H1 (cell line): ENCODE data around the gene MOB3B. TPM values are rescaled to one million over a fixed set of nuclear protein-coding genes. Genes with fewer than 3 reads are reported as not detected.

Experiments
- CTCF ChIA-PET: fragments of 300-600 bp; sonication (Branson Sonifier 250); formaldehyde crosslinking; loops from one replicate; lab custom pipeline; 2021; ENCODE audit not compliant: partially characterized antibody; lab: Charles Lee
- POLR2A ChIA-PET: fragments of 300-600 bp; sonication (Branson Sonifier 250); formaldehyde crosslinking; loops from one replicate; lab custom pipeline; 2021; ENCODE audit warnings: inconsistent platforms; ENCODE audit not compliant: partially characterized antibody; lab: Charles Lee
- DNase-seq, 2 experiments: peaks; one replicate each; pipeline versions ENCODE4 v3.0.0 to v3.0.0-alpha.2; 2010 to 2022; ENCODE audit warnings: low spot score in 2 of 2, low read depth in 1 of 2, mixed read lengths in 1 of 2
- FAIRE-seq: peaks from 2 replicates; lab custom pipeline; 2011; peaks lifted over from hg19 to GRCh38; lab: Jason Lieb, UNC
- H2AFZ ChIP-seq: 2 replicates; pipeline ENCODE4 v1.8.1; 2012; ENCODE audit warnings: low read length, inconsistent platforms
- H2AK5ac ChIP-seq: 2 replicates; pipeline ENCODE4 v1.6.1; 2013; ENCODE audit warnings: low read depth, low read length
- H2BK120ac ChIP-seq: replicated peaks from 2 replicates; pipeline ENCODE3; 2013; ENCODE audit warnings: low read depth, low read length, inconsistent platforms
- H2BK12ac ChIP-seq: 2 replicates; pipeline ENCODE4 v1.6.1; 2013; ENCODE audit warnings: low read depth, low read length
- H2BK15ac ChIP-seq: 2 replicates; pipeline ENCODE4 v1.6.1; 2013; ENCODE audit warnings: low read length
- H2BK20ac ChIP-seq: 2 replicates; pipeline ENCODE4 v1.6.1; 2013; ENCODE audit warnings: low read length
- H2BK5ac ChIP-seq: 2 replicates; pipeline ENCODE4 v1.6.1; 2013; ENCODE audit warnings: low read depth, low read length
- H3K14ac ChIP-seq: 2 replicates; pipeline ENCODE4 v1.6.1; 2013; ENCODE audit warnings: inconsistent platforms; ENCODE audit not compliant: insufficient read length
- H3K18ac ChIP-seq: 2 replicates; pipeline ENCODE4 v1.6.1; 2013; ENCODE audit warnings: low read length; ENCODE audit errors: extremely low read depth
- H3K23ac ChIP-seq: 2 replicates; pipeline ENCODE4 v1.6.1; 2013; ENCODE audit warnings: inconsistent platforms; ENCODE audit not compliant: insufficient read length
- H3K23me2 ChIP-seq: 2 replicates; pipeline ENCODE4 v1.6.1; 2013; ENCODE audit warnings: low read depth, low read length
- H3K27ac ChIP-seq: 2 replicates; pipeline ENCODE4 v1.6.1; 2011; ENCODE audit warnings: low read depth, low read length, inconsistent platforms
- H3K27me3 ChIP-seq, 4 experiments: replicated peaks in 1 of 4; 1 replicate in 1 of 4; 2 replicates in 3 of 4; pipeline versions ENCODE4 v1.6.1 to v1.8.1; 2011 to 2013; ENCODE audit warnings: low read length in 3 of 4, mild to moderate bottlenecking in 3 of 4, inconsistent platforms in 2 of 4, mixed read lengths in 2 of 4, moderate library complexity in 1 of 4; ENCODE audit not compliant: control insufficient read depth in 3 of 4, insufficient read depth in 3 of 4; ENCODE audit errors: extremely low read depth in 1 of 4
- H3K36me3 ChIP-seq, 4 experiments: 2 replicates each; pipeline versions ENCODE4 v1.6.1 to v1.8.1; 2011 to 2013; ENCODE audit warnings: mild to moderate bottlenecking in 4 of 4, low read length in 3 of 4, moderate library complexity in 2 of 4, control low read depth in 1 of 4, inconsistent platforms in 1 of 4; ENCODE audit not compliant: insufficient read depth in 4 of 4, control insufficient read depth in 2 of 4
- H3K4ac ChIP-seq: replicated peaks from 2 replicates; pipeline ENCODE3; 2013; ENCODE audit warnings: low read length, low read depth, mixed read lengths, inconsistent platforms; ENCODE audit not compliant: insufficient read length
- H3K4me1 ChIP-seq, 4 experiments: replicated peaks in 1 of 4; 1 replicate in 1 of 4; 2 replicates in 3 of 4; pipeline versions ENCODE4 v1.6.1 to v1.8.1; 2011 to 2013; ENCODE audit warnings: low read length in 3 of 4, inconsistent platforms in 2 of 4, mixed read lengths in 1 of 4; ENCODE audit not compliant: insufficient read depth in 4 of 4, control insufficient read depth in 3 of 4
- H3K4me2 ChIP-seq, 2 experiments: 2 replicates each; pipeline versions ENCODE4 v1.6.1 to v1.8.1; 2011 to 2013; ENCODE audit warnings: low read depth in 2 of 2, low read length in 2 of 2, control low read depth in 1 of 2, inconsistent platforms in 1 of 2, mild to moderate bottlenecking in 1 of 2; ENCODE audit not compliant: insufficient read depth in 1 of 2
- H3K4me3 ChIP-seq, 4 experiments: fragments of 200-600, 300-600 bp in 1 of 4; sonication (generic), shearing (Covaris generic), sonication (Bioruptor Twin) in 1 of 4; 2 replicates each; pipeline versions ENCODE4 v1.5.1 to v1.8.1; 2011 to 2016; ENCODE audit warnings: low read length in 4 of 4, low read depth in 3 of 4, control low read depth in 2 of 4, inconsistent platforms in 2 of 4, mild to moderate bottlenecking in 2 of 4, mixed read lengths in 1 of 4, moderate library complexity in 1 of 4; ENCODE audit not compliant: insufficient read depth in 2 of 4; ENCODE audit errors: extremely low read depth in 1 of 4
- H3K56ac ChIP-seq: replicated peaks from 2 replicates; pipeline ENCODE3; 2013; ENCODE audit warnings: low read depth, mild to moderate bottlenecking, mixed read lengths, low read length, inconsistent platforms; ENCODE audit not compliant: insufficient read length
- H3K79me1 ChIP-seq: 2 replicates; pipeline ENCODE4 v1.6.1; 2013; ENCODE audit warnings: low read depth, low read length, control low read depth
- H3K79me2 ChIP-seq, 2 experiments: 2 replicates each; pipeline versions ENCODE4 v1.6.1 to v1.8.1; 2012 to 2013; ENCODE audit warnings: low read length in 2 of 2, mild to moderate bottlenecking in 2 of 2, inconsistent platforms in 1 of 2; ENCODE audit not compliant: insufficient read depth in 2 of 2, control insufficient read depth in 1 of 2
- H3K9ac ChIP-seq, 4 experiments: replicated peaks in 1 of 4; 1 replicate in 1 of 4; 2 replicates in 3 of 4; pipeline versions ENCODE4 v1.6.1 to v1.8.1; 2011 to 2013; ENCODE audit warnings: low read depth in 3 of 4, low read length in 3 of 4, control low read depth in 2 of 4, mild to moderate bottlenecking in 2 of 4, moderate library complexity in 2 of 4, inconsistent platforms in 1 of 4; ENCODE audit errors: extremely low read depth in 1 of 4
- H3K9me3 ChIP-seq, 2 experiments: 2 replicates each; pipeline versions ENCODE4 v1.6.1 to v1.8.1; 2012 to 2013; ENCODE audit warnings: mild to moderate bottlenecking in 2 of 2, moderate library complexity in 2 of 2, control low read depth in 1 of 2, inconsistent platforms in 1 of 2, low read depth in 1 of 2, low read length in 1 of 2, mixed read lengths in 1 of 2; ENCODE audit not compliant: insufficient read depth in 2 of 2
- H4K20me1 ChIP-seq, 2 experiments: replicated peaks in 1 of 2; 2 replicates each; pipeline versions ENCODE3 to v1.8.1; 2011 to 2013; ENCODE audit warnings: inconsistent platforms in 2 of 2, low read length in 2 of 2, mild to moderate bottlenecking in 1 of 2; ENCODE audit not compliant: insufficient read depth in 2 of 2, control insufficient read depth in 1 of 2
- H4K5ac ChIP-seq: 2 replicates; pipeline ENCODE4 v1.6.1; 2013; ENCODE audit warnings: low read length, low read depth, mixed read lengths, inconsistent platforms; ENCODE audit not compliant: insufficient read length
- H4K8ac ChIP-seq: 2 replicates; pipeline ENCODE4 v1.8.0; 2013; ENCODE audit warnings: mild to moderate bottlenecking, moderate library complexity, low read length, inconsistent platforms; ENCODE audit not compliant: insufficient read depth; ENCODE audit errors: extremely low read depth
- H4K91ac ChIP-seq: replicated peaks from 2 replicates; pipeline ENCODE3; 2013; ENCODE audit warnings: low read length, mixed read lengths, inconsistent platforms; ENCODE audit not compliant: insufficient read length
- SIRT6 ChIP-seq: IDR thresholded peaks from one replicate; pipeline ENCODE4 v1.7.1; 2012; ENCODE audit warnings: low read length, inconsistent platforms
- WGBS, 2 experiments: shearing (Covaris generic) in 1 of 2; methylation state at CpG; one replicate each; pipeline versions ENCODE4 v1.1.6 to v1.1.7; 2013 to 2015; ENCODE audit warnings: low lambda C conversion rate in 2 of 2, mixed read lengths in 2 of 2, inconsistent platforms in 1 of 2, low coverage in 1 of 2, missing lambda C conversion rate in 1 of 2; ENCODE audit not compliant: insufficient replicate concordance in 2 of 2, insufficient coverage in 1 of 2, insufficient read length in 1 of 2; ENCODE audit errors: extremely low coverage in 1 of 2, missing lambda C conversion rate in 1 of 2; 5-methylcytosine and 5-hydroxymethylcytosine counted together
- polyA plus RNA-seq, 7 experiments: library from polyadenylated mRNA; depleted of rRNA in 3 of 7; stranded (reverse) in 5 of 7; unstranded in 2 of 7; fragments of >200 nt in 5 of 7; fragments of 200-250 nt in 2 of 7; gene quantifications; 1 replicate in 5 of 7; 2 replicates in 1 of 7; 4 replicates in 1 of 7; pipeline versions ENCODE4 v1.2.1 to v1.2.3, GENCODE V29; 2011 to 2013; ENCODE audit warnings: missing spikeins in 2 of 7, mixed read lengths in 2 of 7
- total RNA-seq: library from RNA; stranded (reverse); fragmentation: NEBNext Ultra II Directional; extraction: Animal tissue kit (Norgen Biotek cat#: 25700); gene quantifications from 2 replicates; pipeline ENCODE4 v1.2.1, GENCODE V29; 2021

The MOB3B gene
- total and polyA plus RNA-seq, 2 of the 8 experiments (the other 6 are each of a cell fraction or from before 2014, with no cell fraction given): 12.7 to 16.1 TPM

GRCh38 chr9:27383524-27383923 lies 146.1 kb downstream of the MOB3B start:
- no peak for TF ChIP-seq SIRT6
- CTCF ChIA-PET: no interaction called here
- DNase-seq (no peak), FAIRE-seq (no peak)
- Histone ChIP-seq H3K56ac (no peak overlapping the region), H3K27ac (no peak overlapping the region), H3K18ac (no peak overlapping the region), H2BK120ac (no peak overlapping the region), H2BK12ac (no peak overlapping the region), H4K91ac (no peak overlapping the region), H4K8ac (no peak overlapping the region), H4K5ac (no peak overlapping the region), H2AK5ac (no peak overlapping the region), H2BK5ac (no peak overlapping the region), H2AFZ (no peak overlapping the region), H3K27me3 (no peaks in the 10 kb centered on the region), H3K9me3 (no peaks in the 10 kb centered on the region), H3K23ac (no peak overlapping the region), H3K14ac (no peak overlapping the region), H3K4me2 (no peak overlapping the region), H3K79me1 (no peaks in the 10 kb centered on the region), H2BK15ac (no peak overlapping the region), H3K36me3 (no peaks in the 10 kb centered on the region), H3K4me1 (peaks cover 2 to 9% (median 4%) of the 10 kb centered on the region in 4 experiments; a peak in 4 of 7 replicates), H4K20me1 (no peaks in the 10 kb centered on the region), H3K79me2 (no peaks in the 10 kb centered on the region; a peak in 1 of 4 replicates), H2BK20ac (no peak overlapping the region), H3K4ac (no peak overlapping the region), H3K4me3 (no peak overlapping the region), H3K23me2 (no peaks in the 10 kb centered on the region), H3K9ac (no peak overlapping the region)
- POLR2A ChIA-PET: no interaction called here
- 95% methylated on average over 1 of the region's 1 CpG; no CpG with 5 or more reads in 1 of the 2 experiments for WGBS, 2 experiments
